HEK293 (cell line): ENCODE measurements around the gene LIMK1.
A peak's percentile ranks its signal among the peaks of the same experiment; 100 is the strongest.

Source experiments
- HOXA7 ChIP-seq: sonication (generic); formaldehyde crosslinking; IDR thresholded peaks from 2 replicates; pipeline ENCODE4 v1.8.1; 2022; ENCODE audit warnings: missing genetic modification reagents, borderline replicate concordance
- KLF10 ChIP-seq: fragments of 450-650 bp; IDR thresholded peaks from 2 replicates; pipeline ENCODE4 v1.5.1; 2018; ENCODE audit warnings: missing biosample characterization, mild to moderate bottlenecking, missing genetic modification characterization
- SP3 ChIP-seq: fragments of 450-650 bp; formaldehyde crosslinking; IDR thresholded peaks from 2 replicates; pipeline ENCODE4 v1.5.1; 2016; ENCODE audit warnings: missing biosample characterization, missing genetic modification characterization
- TCF7L2 ChIP-seq: IDR thresholded peaks from 2 replicates; pipeline ENCODE4 v1.6.1; 2011; ENCODE audit warnings: low read depth, mild to moderate bottlenecking, inconsistent platforms, low read length, moderate library complexity, borderline replicate concordance
- ZBTB17 ChIP-seq: fragments of 450-650 bp; formaldehyde crosslinking; IDR thresholded peaks from 2 replicates; pipeline ENCODE4 v1.5.1; 2016; ENCODE audit warnings: missing biosample characterization, missing genetic modification characterization
- ZBTB48 ChIP-seq: fragments of 450-650 bp; formaldehyde crosslinking; IDR thresholded peaks from 2 replicates; pipeline ENCODE4 v1.5.1; 2016; ENCODE audit warnings: missing biosample characterization, missing genetic modification characterization
- ZNF112 ChIP-seq: fragments of 450-650 bp; formaldehyde crosslinking; IDR thresholded peaks from 2 replicates; pipeline ENCODE4 v1.5.0; 2017; ENCODE audit warnings: missing biosample characterization, missing genetic modification characterization
- ZNF169 ChIP-seq: fragments of 450-650 bp; formaldehyde crosslinking; IDR thresholded peaks from 2 replicates; pipeline ENCODE4 v1.5.1; 2016; ENCODE audit warnings: missing biosample characterization, missing genetic modification characterization
- ZNF174 ChIP-seq: fragments of 450-650 bp; formaldehyde crosslinking; IDR thresholded peaks from 2 replicates; pipeline ENCODE4 v1.5.0; 2017; ENCODE audit warnings: missing biosample characterization, mild to moderate bottlenecking, missing genetic modification characterization
- ZNF211 ChIP-seq: fragments of 450-650 bp; formaldehyde crosslinking; IDR thresholded peaks from 2 replicates; pipeline ENCODE4 v1.5.1; 2016; ENCODE audit warnings: low read depth, missing biosample characterization, missing genetic modification characterization
- ZNF24 ChIP-seq: fragments of 450-650 bp; formaldehyde crosslinking; IDR thresholded peaks from 2 replicates; pipeline ENCODE4 v1.5.1; 2016; ENCODE audit warnings: missing biosample characterization, missing genetic modification characterization
- ZNF394 ChIP-seq: fragments of 450-650 bp; formaldehyde crosslinking; IDR thresholded peaks from 2 replicates; pipeline ENCODE4 v1.5.1; 2016; ENCODE audit warnings: missing biosample characterization, missing genetic modification characterization, mild to moderate bottlenecking, moderate library complexity, borderline replicate concordance
- ZNF426 ChIP-seq: fragments of 450-650 bp; formaldehyde crosslinking; IDR thresholded peaks from 2 replicates; pipeline ENCODE4 v1.5.1; 2017; ENCODE audit warnings: missing biosample characterization, missing genetic modification characterization, mild to moderate bottlenecking, inconsistent platforms, moderate library complexity
- ZNF548 ChIP-seq: fragments of 450-650 bp; formaldehyde crosslinking; IDR thresholded peaks from 2 replicates; pipeline ENCODE4 v1.5.1; 2016; ENCODE audit warnings: missing biosample characterization, missing genetic modification characterization
- ZNF596 ChIP-seq: fragments of 450-650 bp; IDR thresholded peaks from 2 replicates; pipeline ENCODE4 v1.5.0; 2018; ENCODE audit warnings: missing biosample characterization, mild to moderate bottlenecking, missing genetic modification characterization, moderate library complexity
- ZNF629 ChIP-seq: fragments of 450-650 bp; formaldehyde crosslinking; IDR thresholded peaks from 2 replicates; pipeline ENCODE4 v1.5.1; 2017; ENCODE audit warnings: missing biosample characterization, missing genetic modification characterization
- ZNF660 ChIP-seq: fragments of 450-650 bp; IDR thresholded peaks from 2 replicates; pipeline ENCODE4 v1.5.1; 2018; ENCODE audit warnings: missing biosample characterization, mild to moderate bottlenecking, missing genetic modification characterization
- ZNF677 ChIP-seq: fragments of 450-650 bp; IDR thresholded peaks from 2 replicates; pipeline ENCODE4 v1.5.0; 2018; ENCODE audit warnings: missing biosample characterization, mild to moderate bottlenecking, missing genetic modification characterization, moderate library complexity
- ZNF747 ChIP-seq: fragments of 450-650 bp; formaldehyde crosslinking; IDR thresholded peaks from 2 replicates; pipeline ENCODE4 v1.5.1; 2016; ENCODE audit warnings: missing biosample characterization, missing genetic modification characterization
- ZNF792 ChIP-seq: fragments of 450-650 bp; formaldehyde crosslinking; IDR thresholded peaks from 2 replicates; pipeline ENCODE4 v1.5.1; 2016; ENCODE audit warnings: missing biosample characterization, missing genetic modification characterization
- ZSCAN23 ChIP-seq: fragments of 450-650 bp; formaldehyde crosslinking; IDR thresholded peaks from 2 replicates; pipeline ENCODE4 v1.5.1; 2016; ENCODE audit warnings: missing biosample characterization, missing genetic modification characterization
- TF ChIP-seq, protein P1 (sequence below): fragments of 450-650 bp; formaldehyde crosslinking; IDR thresholded peaks from 2 replicates; pipeline ENCODE4 v1.5.1; 2016; ENCODE audit warnings: missing biosample characterization, missing genetic modification characterization
- TF ChIP-seq, protein P2 (sequence below): fragments of 450-650 bp; formaldehyde crosslinking; IDR thresholded peaks from 2 replicates; pipeline ENCODE4 v1.5.1; 2017; ENCODE audit warnings: missing biosample characterization, missing genetic modification characterization
- TF ChIP-seq, protein P3 (sequence below): fragments of 450-650 bp; formaldehyde crosslinking; IDR thresholded peaks from 2 replicates; pipeline ENCODE4 v1.5.1; 2016; ENCODE audit warnings: missing biosample characterization, missing genetic modification characterization, borderline replicate concordance
- TF ChIP-seq, protein P4 (sequence below): fragments of 450-650 bp; formaldehyde crosslinking; IDR thresholded peaks from 2 replicates; pipeline ENCODE4 v1.5.1; 2017; ENCODE audit warnings: missing biosample characterization, missing genetic modification characterization
- TF ChIP-seq, protein P5 (sequence below): fragments of 450-650 bp; formaldehyde crosslinking; IDR thresholded peaks from 2 replicates; pipeline ENCODE4 v1.5.1; 2016; ENCODE audit warnings: missing biosample characterization, missing genetic modification characterization
- TF ChIP-seq, protein P6 (sequence below): fragments of 450-650 bp; formaldehyde crosslinking; IDR thresholded peaks from 2 replicates; pipeline ENCODE4 v1.5.1; 2016; ENCODE audit warnings: missing biosample characterization, missing genetic modification characterization
- TF ChIP-seq, protein P7 (sequence below): fragments of 450-650 bp; formaldehyde crosslinking; IDR thresholded peaks from 2 replicates; pipeline ENCODE4 v1.5.1; 2016; ENCODE audit warnings: missing biosample characterization, missing genetic modification characterization

LIMK1 gene

DNA sequence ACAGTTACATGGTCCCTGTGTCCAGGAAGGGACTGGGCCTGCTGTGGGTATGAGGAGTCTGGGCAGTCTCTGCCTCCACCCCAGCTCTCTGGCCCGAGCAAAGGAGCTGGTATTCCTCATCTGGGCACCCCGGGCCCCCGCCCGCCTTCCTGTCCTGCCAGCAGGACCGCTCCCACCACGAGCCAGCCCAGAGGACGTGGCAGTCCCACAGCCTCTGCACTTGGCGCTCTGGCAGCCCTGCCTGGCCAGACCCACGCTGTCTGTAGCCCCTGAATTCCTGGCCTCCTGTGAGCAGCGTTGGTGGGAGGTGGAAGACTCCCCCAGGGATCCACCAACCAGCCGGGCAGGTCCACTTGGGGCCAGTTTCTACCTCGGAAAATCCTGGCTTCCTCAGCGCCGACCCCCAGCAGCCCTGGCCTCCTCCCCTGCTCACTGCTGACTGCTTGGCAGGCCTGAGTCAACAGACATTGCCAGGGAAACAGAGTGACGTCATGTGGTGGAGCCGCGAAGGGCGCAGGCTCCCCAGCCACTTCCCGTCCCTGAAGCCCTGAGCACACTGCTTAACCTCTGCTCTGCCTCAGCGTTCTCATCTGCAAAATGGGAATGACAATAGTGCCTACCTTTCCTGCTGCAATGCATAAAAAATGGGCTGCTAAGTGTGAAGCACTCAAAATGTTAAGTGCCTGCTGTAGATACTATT, 21.6 kb upstream of the LIMK1 start (continued):
- TF ChIP-seq, protein P1, sequence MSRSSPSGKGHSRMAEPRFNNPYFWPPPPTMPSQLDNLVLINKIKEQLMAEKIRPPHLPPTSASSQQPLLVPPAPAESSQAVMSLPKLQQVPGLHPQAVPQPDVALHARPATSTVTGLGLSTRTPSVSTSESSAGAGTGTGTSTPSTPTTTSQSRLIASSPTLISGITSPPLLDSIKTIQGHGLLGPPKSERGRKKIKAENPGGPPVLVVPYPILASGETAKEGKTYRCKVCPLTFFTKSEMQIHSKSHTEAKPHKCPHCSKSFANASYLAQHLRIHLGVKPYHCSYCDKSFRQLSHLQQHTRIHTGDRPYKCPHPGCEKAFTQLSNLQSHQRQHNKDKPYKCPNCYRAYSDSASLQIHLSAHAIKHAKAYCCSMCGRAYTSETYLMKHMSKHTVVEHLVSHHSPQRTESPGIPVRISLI (tag by site-specific recombination), result no peak
- TF ChIP-seq ZBTB17 (tag by site-specific recombination) (no peak), ZNF677 (no peak), TCF7L2 (no peak), ZNF747 (no peak), ZNF24 (tag by site-specific recombination) (no peak), ZNF394 (tag by site-specific recombination) (no peak), ZNF169 (tag by site-specific recombination) (no peak), SP3 (no peak), ZBTB48 (tag by site-specific recombination) (peak; percentile 42; the same call in 1 of the 2 replicates), ZSCAN23 (no peak), KLF10 (no peak), ZNF112 (tag by site-specific recombination) (no peak), ZNF426 (tag by site-specific recombination) (no peak), ZNF660 (tag by site-specific recombination) (no peak), ZNF174 (tag by site-specific recombination) (no peak), ZNF596 (no peak), ZNF629 (tag by site-specific recombination) (peak; percentile 57), ZNF792 (no peak), ZNF211 (tag by site-specific recombination) (no peak), ZNF548 (tag by site-specific recombination) (no peak), HOXA7 (no peak)
- TF ChIP-seq, protein P2, sequence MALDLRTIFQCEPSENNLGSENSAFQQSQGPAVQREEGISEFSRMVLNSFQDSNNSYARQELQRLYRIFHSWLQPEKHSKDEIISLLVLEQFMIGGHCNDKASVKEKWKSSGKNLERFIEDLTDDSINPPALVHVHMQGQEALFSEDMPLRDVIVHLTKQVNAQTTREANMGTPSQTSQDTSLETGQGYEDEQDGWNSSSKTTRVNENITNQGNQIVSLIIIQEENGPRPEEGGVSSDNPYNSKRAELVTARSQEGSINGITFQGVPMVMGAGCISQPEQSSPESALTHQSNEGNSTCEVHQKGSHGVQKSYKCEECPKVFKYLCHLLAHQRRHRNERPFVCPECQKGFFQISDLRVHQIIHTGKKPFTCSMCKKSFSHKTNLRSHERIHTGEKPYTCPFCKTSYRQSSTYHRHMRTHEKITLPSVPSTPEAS (tag by site-specific recombination), result 0 out of 2 replicates have a peak, but pooled peaks have one; percentile 14
- TF ChIP-seq, protein P3, sequence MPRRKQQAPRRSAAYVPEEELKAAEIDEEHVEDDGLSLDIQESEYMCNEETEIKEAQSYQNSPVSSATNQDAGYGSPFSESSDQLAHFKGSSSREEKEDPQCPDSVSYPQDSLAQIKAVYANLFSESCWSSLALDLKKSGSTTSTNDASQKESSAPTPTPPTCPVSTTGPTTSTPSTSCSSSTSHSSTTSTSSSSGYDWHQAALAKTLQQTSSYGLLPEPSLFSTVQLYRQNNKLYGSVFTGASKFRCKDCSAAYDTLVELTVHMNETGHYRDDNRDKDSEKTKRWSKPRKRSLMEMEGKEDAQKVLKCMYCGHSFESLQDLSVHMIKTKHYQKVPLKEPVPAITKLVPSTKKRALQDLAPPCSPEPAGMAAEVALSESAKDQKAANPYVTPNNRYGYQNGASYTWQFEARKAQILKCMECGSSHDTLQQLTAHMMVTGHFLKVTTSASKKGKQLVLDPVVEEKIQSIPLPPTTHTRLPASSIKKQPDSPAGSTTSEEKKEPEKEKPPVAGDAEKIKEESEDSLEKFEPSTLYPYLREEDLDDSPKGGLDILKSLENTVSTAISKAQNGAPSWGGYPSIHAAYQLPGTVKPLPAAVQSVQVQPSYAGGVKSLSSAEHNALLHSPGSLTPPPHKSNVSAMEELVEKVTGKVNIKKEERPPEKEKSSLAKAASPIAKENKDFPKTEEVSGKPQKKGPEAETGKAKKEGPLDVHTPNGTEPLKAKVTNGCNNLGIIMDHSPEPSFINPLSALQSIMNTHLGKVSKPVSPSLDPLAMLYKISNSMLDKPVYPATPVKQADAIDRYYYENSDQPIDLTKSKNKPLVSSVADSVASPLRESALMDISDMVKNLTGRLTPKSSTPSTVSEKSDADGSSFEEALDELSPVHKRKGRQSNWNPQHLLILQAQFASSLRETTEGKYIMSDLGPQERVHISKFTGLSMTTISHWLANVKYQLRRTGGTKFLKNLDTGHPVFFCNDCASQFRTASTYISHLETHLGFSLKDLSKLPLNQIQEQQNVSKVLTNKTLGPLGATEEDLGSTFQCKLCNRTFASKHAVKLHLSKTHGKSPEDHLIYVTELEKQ (tag by site-specific recombination), result no peak
- TF ChIP-seq, protein P4, sequence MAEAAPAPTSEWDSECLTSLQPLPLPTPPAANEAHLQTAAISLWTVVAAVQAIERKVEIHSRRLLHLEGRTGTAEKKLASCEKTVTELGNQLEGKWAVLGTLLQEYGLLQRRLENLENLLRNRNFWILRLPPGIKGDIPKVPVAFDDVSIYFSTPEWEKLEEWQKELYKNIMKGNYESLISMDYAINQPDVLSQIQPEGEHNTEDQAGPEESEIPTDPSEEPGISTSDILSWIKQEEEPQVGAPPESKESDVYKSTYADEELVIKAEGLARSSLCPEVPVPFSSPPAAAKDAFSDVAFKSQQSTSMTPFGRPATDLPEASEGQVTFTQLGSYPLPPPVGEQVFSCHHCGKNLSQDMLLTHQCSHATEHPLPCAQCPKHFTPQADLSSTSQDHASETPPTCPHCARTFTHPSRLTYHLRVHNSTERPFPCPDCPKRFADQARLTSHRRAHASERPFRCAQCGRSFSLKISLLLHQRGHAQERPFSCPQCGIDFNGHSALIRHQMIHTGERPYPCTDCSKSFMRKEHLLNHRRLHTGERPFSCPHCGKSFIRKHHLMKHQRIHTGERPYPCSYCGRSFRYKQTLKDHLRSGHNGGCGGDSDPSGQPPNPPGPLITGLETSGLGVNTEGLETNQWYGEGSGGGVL, result no peak
- TF ChIP-seq, protein P5, sequence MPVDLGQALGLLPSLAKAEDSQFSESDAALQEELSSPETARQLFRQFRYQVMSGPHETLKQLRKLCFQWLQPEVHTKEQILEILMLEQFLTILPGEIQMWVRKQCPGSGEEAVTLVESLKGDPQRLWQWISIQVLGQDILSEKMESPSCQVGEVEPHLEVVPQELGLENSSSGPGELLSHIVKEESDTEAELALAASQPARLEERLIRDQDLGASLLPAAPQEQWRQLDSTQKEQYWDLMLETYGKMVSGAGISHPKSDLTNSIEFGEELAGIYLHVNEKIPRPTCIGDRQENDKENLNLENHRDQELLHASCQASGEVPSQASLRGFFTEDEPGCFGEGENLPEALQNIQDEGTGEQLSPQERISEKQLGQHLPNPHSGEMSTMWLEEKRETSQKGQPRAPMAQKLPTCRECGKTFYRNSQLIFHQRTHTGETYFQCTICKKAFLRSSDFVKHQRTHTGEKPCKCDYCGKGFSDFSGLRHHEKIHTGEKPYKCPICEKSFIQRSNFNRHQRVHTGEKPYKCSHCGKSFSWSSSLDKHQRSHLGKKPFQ (tag by site-specific recombination), result no peak
- TF ChIP-seq, protein P6, sequence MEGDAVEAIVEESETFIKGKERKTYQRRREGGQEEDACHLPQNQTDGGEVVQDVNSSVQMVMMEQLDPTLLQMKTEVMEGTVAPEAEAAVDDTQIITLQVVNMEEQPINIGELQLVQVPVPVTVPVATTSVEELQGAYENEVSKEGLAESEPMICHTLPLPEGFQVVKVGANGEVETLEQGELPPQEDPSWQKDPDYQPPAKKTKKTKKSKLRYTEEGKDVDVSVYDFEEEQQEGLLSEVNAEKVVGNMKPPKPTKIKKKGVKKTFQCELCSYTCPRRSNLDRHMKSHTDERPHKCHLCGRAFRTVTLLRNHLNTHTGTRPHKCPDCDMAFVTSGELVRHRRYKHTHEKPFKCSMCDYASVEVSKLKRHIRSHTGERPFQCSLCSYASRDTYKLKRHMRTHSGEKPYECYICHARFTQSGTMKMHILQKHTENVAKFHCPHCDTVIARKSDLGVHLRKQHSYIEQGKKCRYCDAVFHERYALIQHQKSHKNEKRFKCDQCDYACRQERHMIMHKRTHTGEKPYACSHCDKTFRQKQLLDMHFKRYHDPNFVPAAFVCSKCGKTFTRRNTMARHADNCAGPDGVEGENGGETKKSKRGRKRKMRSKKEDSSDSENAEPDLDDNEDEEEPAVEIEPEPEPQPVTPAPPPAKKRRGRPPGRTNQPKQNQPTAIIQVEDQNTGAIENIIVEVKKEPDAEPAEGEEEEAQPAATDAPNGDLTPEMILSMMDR (tag by site-specific recombination), result no peak
- TF ChIP-seq, protein P7, sequence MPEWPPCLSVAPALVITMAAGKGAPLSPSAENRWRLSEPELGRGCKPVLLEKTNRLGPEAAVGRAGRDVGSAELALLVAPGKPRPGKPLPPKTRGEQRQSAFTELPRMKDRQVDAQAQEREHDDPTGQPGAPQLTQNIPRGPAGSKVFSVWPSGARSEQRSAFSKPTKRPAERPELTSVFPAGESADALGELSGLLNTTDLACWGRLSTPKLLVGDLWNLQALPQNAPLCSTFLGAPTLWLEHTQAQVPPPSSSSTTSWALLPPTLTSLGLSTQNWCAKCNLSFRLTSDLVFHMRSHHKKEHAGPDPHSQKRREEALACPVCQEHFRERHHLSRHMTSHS, result no peak
